Stomach (tissue), 4 donors: Measurements from ENCODE around the gene OXLD1.

Experiments used
- CTCF ChIP-seq, 7 experiments: fragments of 450-650 bp in 4 of 7; fragments of 200-600 bp in 3 of 7; sonication (generic) in 3 of 7; IDR thresholded peaks; one replicate each; pipeline ENCODE4 v1.5.1; 2016 to 2019; ENCODE audit warnings: antibody characterized with exemption in 7 of 7, control low read depth in 2 of 7, mild to moderate bottlenecking in 1 of 7
- EP300 ChIP-seq: sonication (generic); formaldehyde crosslinking; IDR thresholded peaks from one replicate; pipeline ENCODE4 v1.6.1; 2017; ENCODE audit warnings: antibody characterized with exemption
- POLR2A ChIP-seq, 4 donors: fragments of 450-650 bp; IDR thresholded peaks; one replicate each; pipeline ENCODE4 v1.6.1; 2016; ENCODE audit warnings: antibody characterized with exemption in 4 of 4, control low read depth in 2 of 4, mild to moderate bottlenecking in 1 of 4, moderate library complexity in 1 of 4

GRCh38 chr17:81682565-81683207 is 16.3 kb upstream of the OXLD1 start:
- TF ChIP-seq CTCF (IDR thresholded peaks at IDR 0.05) (no peak), POLR2A (IDR thresholded peaks at IDR 0.05) (no peak), EP300 (no peak)
